ENCODE results near the gene GLDN. TPM values are rescaled to one million over a fixed set of nuclear protein-coding genes. Genes with fewer than 3 reads are reported as not detected.

GLDN gene
- total and polyA plus RNA-seq, 2 of the 8 experiments (the other 6 are each of a cell fraction or from before 2014, with no cell fraction given): 0.24 to 0.50 TPM

GRCh38 chr15:51369451-51369761, 28.0 kb downstream of the GLDN start (continued):
- TF ChIP-seq CTCF (IDR thresholded peaks at IDR 0.05; ENCODE audit: control extremely low read depth in 1 of 3, insufficient read depth in 1 of 3, low read depth in 1 of 3, low read length in 3 of 3): no peak
